Measurements from ENCODE around the gene GABBR2.

Gene GABBR2

DNA sequence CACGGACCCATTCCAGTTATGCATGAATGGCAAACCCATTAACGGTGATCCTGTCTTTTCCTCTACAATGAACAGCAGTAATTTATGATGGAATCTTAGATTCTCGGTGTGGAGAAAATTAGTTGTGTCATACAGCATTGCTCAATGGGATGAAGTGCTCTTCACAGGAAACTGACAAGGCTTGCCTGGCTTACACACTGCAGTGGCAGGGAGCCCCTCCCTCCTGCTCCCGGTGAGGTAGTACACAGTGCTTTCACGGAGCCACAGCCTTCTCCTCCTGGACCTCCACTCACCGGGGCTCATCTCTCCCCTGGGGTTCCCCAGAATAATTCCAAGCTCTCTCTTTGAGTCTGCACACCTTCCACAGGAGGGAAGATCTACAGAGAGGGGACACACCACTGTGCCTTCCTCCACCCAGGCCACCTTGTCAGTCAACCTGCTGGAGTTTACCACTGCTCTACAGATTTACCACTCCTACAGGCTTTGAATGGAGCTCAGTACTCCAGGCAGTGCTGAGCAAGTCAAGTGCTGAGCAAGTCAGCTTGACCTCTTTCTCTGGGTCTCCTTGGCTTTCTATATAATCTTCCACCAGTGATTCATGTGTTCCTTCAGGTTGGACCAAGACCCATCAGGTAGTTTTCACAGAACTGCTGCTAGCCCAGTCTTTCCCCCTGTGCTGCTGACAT lies 394.2 kb downstream of the GABBR2 start:
- Mint-ChIP-seq H3K36me3 (ENCODE audit: low read depth) (no peaks in the 10 kb centered on the region), H3K4me1 (ENCODE audit: low read depth) (no peaks in the 10 kb centered on the region), H3K9me3 (no peaks in the 10 kb centered on the region), H3K27me3 (no peaks in the 10 kb centered on the region), H3K4me3 (no peak overlapping the region), H3K27ac (no peak overlapping the region)

DNA sequence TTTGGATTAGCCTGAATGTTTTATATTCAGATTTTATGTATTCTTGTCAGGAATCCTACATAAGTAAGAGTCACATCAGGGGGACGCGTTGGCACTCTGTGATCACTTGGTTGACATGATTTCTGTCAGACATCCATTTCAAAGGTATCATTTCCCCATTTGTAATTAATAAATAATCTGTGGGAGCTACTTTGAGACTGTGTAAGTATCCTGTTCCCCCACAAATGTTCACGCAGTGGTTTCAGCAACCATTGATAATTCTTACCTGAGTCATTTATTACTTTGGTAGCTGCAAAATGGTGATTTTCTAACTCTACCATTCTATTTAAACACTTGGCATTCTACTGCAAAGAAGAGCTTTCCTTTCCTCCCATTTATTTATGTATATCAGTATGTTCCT lies 396.4 kb downstream of the GABBR2 start:
- H3K4me1 Mint-ChIP-seq (ENCODE audit: low read depth) = no peaks in the 10 kb centered on the region
- no peak overlapping the region for H3K4me3 Mint-ChIP-seq
- no peaks in the 10 kb centered on the region for H3K27me3 Mint-ChIP-seq
- no peaks in the 10 kb centered on the region for H3K9me3 Mint-ChIP-seq
- H3K36me3 Mint-ChIP-seq (ENCODE audit: low read depth) = no peaks in the 10 kb centered on the region
- no peak overlapping the region for H3K27ac Mint-ChIP-seq

- no peak overlapping the region for H3K27ac Mint-ChIP-seq
- H3K9me3 Mint-ChIP-seq = no peaks in the 10 kb centered on the region
- H3K27me3 Mint-ChIP-seq = no peaks in the 10 kb centered on the region
- no peaks in the 10 kb centered on the region for H3K4me1 Mint-ChIP-seq (ENCODE audit: low read depth)
- H3K36me3 Mint-ChIP-seq (ENCODE audit: low read depth) = no peaks in the 10 kb centered on the region
- no peak overlapping the region for H3K4me3 Mint-ChIP-seq
These were observed 397.2 kb downstream of the GABBR2 start for GRCh38 chr9:98311541-98311940.

- Mint-ChIP-seq H3K27ac (no peak overlapping the region), H3K27me3 (no peaks in the 10 kb centered on the region), H3K9me3 (no peaks in the 10 kb centered on the region), H3K4me1 (ENCODE audit: low read depth) (no peaks in the 10 kb centered on the region), H3K4me3 (no peak overlapping the region), H3K36me3 (ENCODE audit: low read depth) (no peaks in the 10 kb centered on the region)
These were observed 397.9 kb downstream of the GABBR2 start for GRCh38 chr9:98310752-98311392.

GRCh38 chr9:98306384-98307145 lies 402.2 kb downstream of the GABBR2 start:
- Mint-ChIP-seq H3K4me3 (no peak overlapping the region), H3K27me3 (no peaks in the 10 kb centered on the region), H3K36me3 (ENCODE audit: low read depth) (no peaks in the 10 kb centered on the region), H3K9me3 (no peaks in the 10 kb centered on the region), H3K4me1 (ENCODE audit: low read depth) (no peaks in the 10 kb centered on the region), H3K27ac (no peak overlapping the region)

- no peaks in the 10 kb centered on the region for H3K27me3 Mint-ChIP-seq
- no peaks in the 10 kb centered on the region for H3K9me3 Mint-ChIP-seq
- H3K4me1 Mint-ChIP-seq (ENCODE audit: low read depth) = no peaks in the 10 kb centered on the region
- H3K36me3 Mint-ChIP-seq (ENCODE audit: low read depth) = no peaks in the 10 kb centered on the region
- no peak overlapping the region for H3K27ac Mint-ChIP-seq
- no peak overlapping the region for H3K4me3 Mint-ChIP-seq
These were observed 404.4 kb downstream of the GABBR2 start for GRCh38 chr9:98304381-98304780.

DNA sequence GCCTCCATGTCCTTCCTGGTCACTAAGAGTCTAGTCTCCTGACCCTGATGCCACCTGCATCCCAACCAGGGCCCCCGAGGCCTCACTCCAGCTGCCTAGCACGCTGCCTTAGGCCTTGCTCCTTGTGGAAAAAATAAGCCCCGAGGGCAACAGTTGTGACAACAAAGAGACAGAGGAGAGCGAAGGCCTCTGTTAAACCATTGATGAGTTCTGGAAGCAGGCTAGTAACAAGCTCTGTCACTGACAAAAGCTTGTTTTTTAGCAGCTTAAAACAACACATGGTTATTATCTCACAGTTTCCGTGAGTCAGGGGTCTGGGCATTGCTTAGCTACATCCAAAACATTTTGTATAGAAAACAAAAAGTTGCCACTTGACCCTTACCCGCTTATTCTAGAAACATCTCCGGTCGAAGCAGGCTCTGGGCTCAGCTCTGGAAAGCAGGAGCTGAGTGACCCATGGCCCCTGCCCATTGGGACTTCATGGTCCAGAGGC lies 405.1 kb downstream of the GABBR2 start:
- Mint-ChIP-seq H3K27ac (no peak overlapping the region), H3K27me3 (no peaks in the 10 kb centered on the region), H3K9me3 (no peaks in the 10 kb centered on the region), H3K4me3 (no peak overlapping the region), H3K4me1 (ENCODE audit: low read depth) (no peaks in the 10 kb centered on the region), H3K36me3 (ENCODE audit: low read depth) (no peaks in the 10 kb centered on the region)

- H3K4me1 Mint-ChIP-seq (ENCODE audit: low read depth) = no peaks in the 10 kb centered on the region
- no peaks in the 10 kb centered on the region for H3K36me3 Mint-ChIP-seq (ENCODE audit: low read depth)
- no peak overlapping the region for H3K4me3 Mint-ChIP-seq
- peaks cover 2% of the 10 kb centered on the region for H3K27me3 Mint-ChIP-seq
- no peaks in the 10 kb centered on the region for H3K9me3 Mint-ChIP-seq
- no peak overlapping the region for H3K27ac Mint-ChIP-seq
These were observed 405.6 kb downstream of the GABBR2 start for GRCh38 chr9:98302938-98303632.

GRCh38 chr9:98302150-98302549 lies 406.6 kb downstream of the GABBR2 start:
- H3K4me1 Mint-ChIP-seq (ENCODE audit: low read depth) = no peaks in the 10 kb centered on the region
- no peaks in the 10 kb centered on the region for H3K36me3 Mint-ChIP-seq (ENCODE audit: low read depth)
- H3K27me3 Mint-ChIP-seq = peaks cover 4% of the 10 kb centered on the region
- no peaks in the 10 kb centered on the region for H3K9me3 Mint-ChIP-seq
- H3K27ac Mint-ChIP-seq = no peak overlapping the region
- H3K4me3 Mint-ChIP-seq = no peak overlapping the region

DNA sequence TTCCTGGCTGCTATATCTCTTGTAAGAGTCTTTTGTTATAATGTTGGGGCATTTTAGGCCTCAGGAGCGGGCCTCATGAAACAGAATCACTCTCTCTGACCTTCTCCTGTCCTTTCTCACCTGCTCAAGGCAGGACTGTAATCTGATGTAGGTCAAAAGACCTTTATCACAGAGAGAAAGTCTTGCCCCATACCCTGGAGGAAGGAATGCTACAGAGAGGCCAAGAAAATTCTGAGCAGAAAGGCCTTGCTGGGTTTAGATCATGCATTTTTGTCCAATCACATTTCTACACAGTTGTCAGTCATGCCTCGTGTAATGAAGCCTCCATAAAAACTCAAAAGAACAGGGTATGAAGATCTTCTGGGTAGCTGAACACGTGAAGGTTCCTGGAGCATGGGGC lies 408.1 kb downstream of the GABBR2 start:
- H3K27ac Mint-ChIP-seq = no peak overlapping the region
- no peaks in the 10 kb centered on the region for H3K36me3 Mint-ChIP-seq (ENCODE audit: low read depth)
- peaks cover 4% of the 10 kb centered on the region for H3K27me3 Mint-ChIP-seq
- no peak overlapping the region for H3K4me3 Mint-ChIP-seq
- no peaks in the 10 kb centered on the region for H3K9me3 Mint-ChIP-seq
- no peaks in the 10 kb centered on the region for H3K4me1 Mint-ChIP-seq (ENCODE audit: low read depth)

- H3K4me1 Mint-ChIP-seq (ENCODE audit: low read depth) = no peaks in the 10 kb centered on the region
- no peak overlapping the region for H3K4me3 Mint-ChIP-seq
- peaks cover 4% of the 10 kb centered on the region for H3K27me3 Mint-ChIP-seq
- no peaks in the 10 kb centered on the region for H3K36me3 Mint-ChIP-seq (ENCODE audit: low read depth)
- H3K9me3 Mint-ChIP-seq = no peaks in the 10 kb centered on the region
- no peak overlapping the region for H3K27ac Mint-ChIP-seq
These were observed 410.3 kb downstream of the GABBR2 start for GRCh38 chr9:98298476-98298875.

DNA sequence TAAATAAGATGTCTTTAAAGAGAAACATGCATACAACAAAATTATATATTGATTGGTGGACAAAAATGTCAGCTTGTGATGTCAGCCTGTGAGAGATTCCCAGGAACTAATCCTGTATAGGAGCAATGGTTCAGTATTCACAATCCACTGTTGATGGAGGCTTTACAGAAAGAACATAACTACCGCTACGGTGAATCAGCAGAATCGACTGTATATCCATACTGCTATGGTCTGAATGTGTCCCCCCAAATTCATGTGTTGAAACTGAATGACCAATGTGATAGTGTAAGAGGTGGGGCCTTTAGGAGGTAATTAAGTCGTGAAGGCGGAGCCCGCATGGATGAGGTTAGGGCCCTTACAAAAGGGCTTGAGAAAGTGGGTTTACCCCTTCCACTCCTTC lies 412.9 kb downstream of the GABBR2 start:
- no peaks in the 10 kb centered on the region for H3K4me1 Mint-ChIP-seq (ENCODE audit: low read depth)
- no peaks in the 10 kb centered on the region for H3K36me3 Mint-ChIP-seq (ENCODE audit: low read depth)
- H3K9me3 Mint-ChIP-seq = no peaks in the 10 kb centered on the region
- H3K27ac Mint-ChIP-seq = no peak overlapping the region
- peaks cover 4% of the 10 kb centered on the region for H3K27me3 Mint-ChIP-seq
- H3K4me3 Mint-ChIP-seq = no peak overlapping the region

- Mint-ChIP-seq H3K36me3 (ENCODE audit: low read depth) (no peaks in the 10 kb centered on the region), H3K9me3 (no peaks in the 10 kb centered on the region), H3K27ac (no peak overlapping the region), H3K4me1 (ENCODE audit: low read depth) (no peaks in the 10 kb centered on the region), H3K27me3 (no peaks in the 10 kb centered on the region), H3K4me3 (no peak overlapping the region)
These were observed 416.9 kb downstream of the GABBR2 start for GRCh38 chr9:98291820-98292219.

- no peaks in the 10 kb centered on the region for H3K36me3 Mint-ChIP-seq (ENCODE audit: low read depth)
- H3K9me3 Mint-ChIP-seq = no peaks in the 10 kb centered on the region
- no peaks in the 10 kb centered on the region for H3K4me1 Mint-ChIP-seq (ENCODE audit: low read depth)
- no peak overlapping the region for H3K4me3 Mint-ChIP-seq
- H3K27me3 Mint-ChIP-seq = no peaks in the 10 kb centered on the region
- H3K27ac Mint-ChIP-seq = no peak overlapping the region
These were observed 418.3 kb downstream of the GABBR2 start for GRCh38 chr9:98290411-98290810.

Measured in stimulated activated naive CD8-positive, alpha-beta T cell treated with anti-CD3 and anti-CD28 coated beads, Interleukin-15, Interleukin-2, amounts not matched to agents 100 ng/mL and 50 ng/mL, for 24 hours (primary cell).